DOHH2 (cell line): ENCODE results near the gene SLC1A4.

Experiments
- CTCF ChIP-seq: fragments of 200-600 bp; sonication (generic); IDR thresholded peaks from one replicate; pipeline ENCODE4 v1.5.1; 2014; ENCODE audit warnings: antibody characterized with exemption, mild to moderate bottlenecking, low read depth, low read length; ENCODE audit not compliant: poor library complexity, severe bottlenecking
- EZH2phosphoT487 ChIP-seq: fragments of 200-600 bp; sonication (generic); IDR thresholded peaks from 2 replicates; pipeline ENCODE4 v1.6.1; 2017; ENCODE audit warnings: borderline replicate concordance, mild to moderate bottlenecking, antibody characterized with exemption, low read length, moderate library complexity, mixed read lengths

- TF ChIP-seq CTCF (no peak), EZH2phosphoT487 (no peak)
Observed at GRCh38 chr2:65023742-65024141, 34.5 kb downstream of the SLC1A4 start.
